Fibroblast of skin of right quadriceps (primary cell): ENCODE measurements around the gene PEX11B.

Experiments
- DNase-seq: peaks from one replicate; pipeline ENCODE4 v3.0.0-alpha.2; 2013

The PEX11B gene, protein sequence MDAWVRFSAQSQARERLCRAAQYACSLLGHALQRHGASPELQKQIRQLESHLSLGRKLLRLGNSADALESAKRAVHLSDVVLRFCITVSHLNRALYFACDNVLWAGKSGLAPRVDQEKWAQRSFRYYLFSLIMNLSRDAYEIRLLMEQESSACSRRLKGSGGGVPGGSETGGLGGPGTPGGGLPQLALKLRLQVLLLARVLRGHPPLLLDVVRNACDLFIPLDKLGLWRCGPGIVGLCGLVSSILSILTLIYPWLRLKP

DNA sequence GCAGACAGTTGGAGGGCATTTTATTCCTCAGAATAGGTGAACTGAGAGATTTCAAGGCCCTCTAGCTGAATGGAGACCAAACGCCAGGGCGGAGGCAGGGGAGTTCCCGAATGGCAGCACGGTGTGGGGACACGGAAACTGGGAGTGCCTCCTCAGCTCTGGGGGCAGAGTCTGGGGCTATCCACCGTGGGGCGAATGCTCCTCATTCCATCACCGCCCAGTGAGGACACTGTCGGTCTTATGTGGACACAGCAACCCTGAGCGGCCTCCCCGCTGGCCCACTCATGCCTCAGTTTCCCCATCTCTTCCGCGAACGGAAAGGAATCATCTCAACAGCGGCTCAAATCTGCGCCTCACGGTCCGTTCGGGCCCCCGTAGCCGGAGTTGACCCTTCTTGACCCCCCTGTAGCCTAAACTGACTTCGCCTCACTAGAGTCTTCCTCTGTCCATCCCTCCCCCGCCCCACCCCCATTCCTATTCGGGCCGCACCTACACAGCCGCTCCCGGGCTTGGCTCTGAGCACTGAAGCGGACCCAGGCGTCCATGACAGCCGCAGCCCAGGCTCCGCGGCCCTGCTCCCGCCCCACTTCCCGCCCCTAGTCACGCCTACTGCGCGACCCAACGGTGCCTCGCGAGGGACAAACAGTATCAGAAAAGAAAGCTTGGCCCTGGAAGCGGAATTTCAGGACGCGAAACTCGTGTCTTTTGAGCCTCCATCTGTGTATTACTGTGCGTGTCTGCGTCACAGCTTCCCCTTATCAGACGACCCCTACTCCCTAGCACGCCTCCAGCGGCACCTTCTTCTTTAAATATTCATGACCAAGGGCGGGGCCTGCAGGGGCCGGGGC lies at the start of gene PEX11B:
Gene PEX11B (minus strand): TSS at position 574 of the 848 bp plus-strand sequence. CDS start 29 bp downstream, at position 545.
- peak; percentile 88 for DNase-seq

DNA sequence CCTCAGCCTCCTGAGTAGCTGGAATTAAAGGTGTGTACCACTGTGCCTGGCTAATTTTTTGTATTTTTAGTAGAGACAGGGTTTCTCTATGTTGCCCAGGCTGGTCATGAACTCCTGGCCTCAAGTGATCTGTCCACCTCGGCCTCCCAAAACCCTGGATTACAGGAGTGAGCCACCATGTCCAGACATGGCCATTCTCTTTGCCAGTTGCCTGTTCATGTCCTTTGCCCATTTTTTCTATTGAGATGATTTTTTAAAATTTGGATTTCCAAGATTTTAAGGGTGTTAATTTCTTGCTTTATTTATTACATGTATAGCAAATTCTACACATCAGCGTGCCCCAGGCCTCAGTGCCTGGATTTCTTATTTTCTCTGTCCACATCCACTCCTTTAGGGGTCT lies 48.8 kb upstream of the PEX11B start:
- no peak for DNase-seq

DNA sequence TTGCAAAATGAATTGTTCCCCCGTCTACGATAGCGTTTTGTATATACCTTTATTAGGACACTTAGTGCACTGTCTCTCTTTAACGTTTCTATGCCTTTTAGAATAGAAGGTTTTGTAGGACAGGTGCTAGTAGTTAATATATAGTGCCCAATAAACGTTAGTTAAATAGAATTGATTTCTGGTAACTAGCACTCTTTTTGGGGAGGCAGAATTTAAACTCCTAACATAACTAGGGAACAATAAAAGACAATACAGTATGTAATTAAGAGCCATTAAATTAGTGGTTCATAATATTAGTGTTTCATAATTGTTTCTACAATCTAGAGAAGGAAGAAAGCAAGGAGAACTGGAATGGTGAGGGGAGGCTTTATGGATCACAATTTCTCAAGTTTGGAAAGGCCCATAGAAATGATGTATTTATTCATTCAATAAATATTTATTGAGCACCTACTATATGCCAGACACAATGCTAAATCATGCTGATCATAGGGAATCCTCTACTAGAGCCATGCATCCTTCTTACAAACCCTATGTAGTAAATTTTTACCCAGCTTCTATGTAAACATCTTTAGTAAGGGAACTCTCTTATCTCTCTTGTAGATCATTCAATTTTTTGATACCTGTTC lies 46.7 kb upstream of the PEX11B start:
- DNase-seq = no peak

DNA sequence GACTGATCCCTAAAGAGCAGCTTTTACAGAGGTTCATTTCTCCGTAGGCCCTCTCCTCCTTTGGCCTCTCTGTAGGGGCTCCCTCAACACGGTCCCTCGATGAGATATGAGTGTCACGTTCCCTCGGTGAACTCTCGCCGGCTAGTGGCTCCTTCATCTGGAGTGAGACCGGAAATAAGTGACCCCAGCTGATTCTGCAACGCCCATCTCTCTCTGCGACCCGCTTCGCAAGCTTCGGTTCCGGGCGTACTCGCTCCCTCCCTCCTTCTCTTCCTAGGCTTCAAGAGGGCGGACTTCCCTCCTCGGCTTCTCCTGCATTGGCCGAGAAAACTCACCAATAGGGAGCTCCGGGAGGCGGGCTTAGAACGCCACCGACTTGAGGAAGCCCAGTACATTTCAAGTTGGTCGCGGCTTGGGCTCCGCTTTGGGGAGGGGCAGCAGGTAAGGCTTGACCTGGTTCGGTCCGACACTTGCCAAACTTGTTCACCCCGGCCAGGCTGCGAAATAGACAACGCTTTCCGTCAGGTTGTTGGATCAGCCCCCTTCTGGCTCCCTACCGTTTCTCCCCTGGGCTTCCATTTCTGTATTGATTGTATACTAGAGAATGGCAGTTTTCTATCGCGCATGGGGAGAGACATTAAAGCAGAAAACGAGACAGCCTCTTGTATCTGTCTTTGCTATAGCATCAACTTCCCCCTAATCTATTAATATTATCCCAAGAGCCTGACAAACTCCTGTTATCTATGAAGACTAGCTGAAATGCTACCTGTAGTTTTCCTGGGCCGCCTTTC lies 46.0 kb upstream of the PEX11B start, which contains the start of the genes ANKRD34A and POLR3GL:
Gene ANKRD34A (minus strand): TSS at position 248 of the 791 bp plus-strand sequence. CDS start 2,816 bp downstream, outside the sequence.
Gene POLR3GL (plus strand): TSS at position 363 of the 791 bp plus-strand sequence. CDS start 10,176 bp downstream, outside the sequence.
- DNase-seq = peak; percentile 89

DNA sequence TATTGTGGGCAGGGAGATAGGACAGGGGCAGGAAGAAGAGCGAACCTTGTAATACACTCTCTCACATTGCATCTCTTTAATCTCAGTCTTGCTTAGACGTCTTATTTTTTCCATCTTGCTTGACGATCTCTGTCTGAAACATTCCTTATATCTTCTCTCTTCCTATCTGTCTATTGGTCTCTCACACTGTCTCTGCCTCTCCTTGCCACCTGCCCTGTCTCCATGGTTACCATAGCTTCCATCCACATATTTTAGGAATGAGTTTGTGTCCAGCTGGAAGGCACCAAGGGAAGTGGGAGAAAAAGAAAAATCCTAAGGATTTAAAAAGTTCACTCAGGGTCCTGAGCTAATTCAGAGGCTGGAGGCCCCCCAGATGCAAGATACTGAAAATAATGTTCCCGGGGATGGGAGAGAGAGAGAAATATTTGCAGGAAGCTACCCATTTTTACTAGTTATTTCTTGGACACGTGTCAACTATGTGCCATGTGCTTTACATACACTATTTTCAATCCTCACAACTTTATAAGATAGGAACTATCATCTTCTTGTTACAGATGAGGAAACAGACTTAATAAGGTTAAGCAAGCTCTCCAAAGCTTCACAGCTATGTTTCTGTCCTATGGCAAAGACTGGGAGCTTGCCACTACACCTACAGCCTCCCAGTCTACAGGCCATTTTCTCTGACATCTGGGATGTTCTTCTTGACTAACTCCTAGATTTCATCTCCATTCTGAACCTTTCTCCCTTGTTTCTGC lies 44.9 kb upstream of the PEX11B start:
- peak; percentile 81 for DNase-seq

DNA sequence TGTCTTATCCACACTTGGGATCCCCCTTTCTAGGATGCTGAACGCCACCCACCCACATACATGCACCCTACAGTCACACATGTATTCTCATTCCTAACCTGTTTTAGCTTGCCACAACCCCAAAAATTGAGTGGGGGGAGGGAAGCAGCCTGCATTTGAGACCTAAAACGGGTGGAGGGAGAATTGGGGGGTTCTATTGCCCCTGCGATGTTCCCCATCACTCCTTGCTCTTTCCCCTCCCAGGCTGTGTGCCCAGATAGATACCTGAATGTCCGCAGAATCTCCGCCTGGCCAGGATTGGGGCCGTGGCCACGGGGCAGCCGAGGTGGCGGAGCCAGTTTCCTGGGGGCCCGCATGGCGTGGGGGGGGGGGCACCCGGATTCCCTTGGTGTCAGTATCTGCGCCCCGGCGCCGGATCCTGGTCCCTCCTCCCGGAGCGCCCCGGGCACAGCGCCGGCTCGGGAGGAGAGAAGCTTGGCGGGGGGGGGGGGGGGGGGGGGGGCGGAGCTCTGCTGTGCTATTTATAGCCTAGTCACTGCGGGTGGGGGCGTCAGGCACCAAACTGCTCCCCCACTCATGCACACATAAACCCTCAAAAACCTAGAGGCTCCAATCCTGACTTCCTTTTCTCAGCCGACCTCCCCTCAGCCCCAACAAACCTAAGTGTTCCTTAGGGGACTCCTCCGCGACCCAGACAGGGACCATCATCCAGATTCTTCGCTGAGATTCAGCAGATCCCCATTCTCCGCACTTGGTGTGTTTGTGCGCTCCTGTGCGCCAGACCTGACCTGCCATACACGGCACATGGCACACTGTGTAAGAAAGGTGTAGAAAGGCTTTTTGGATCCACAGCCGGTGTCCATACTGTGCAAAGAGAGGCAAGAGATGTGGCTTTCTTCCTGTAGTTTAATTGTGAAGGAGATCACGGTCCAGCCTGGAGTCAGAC lies 43.9 kb upstream of the PEX11B start:
- peak; percentile 28 for DNase-seq

DNA sequence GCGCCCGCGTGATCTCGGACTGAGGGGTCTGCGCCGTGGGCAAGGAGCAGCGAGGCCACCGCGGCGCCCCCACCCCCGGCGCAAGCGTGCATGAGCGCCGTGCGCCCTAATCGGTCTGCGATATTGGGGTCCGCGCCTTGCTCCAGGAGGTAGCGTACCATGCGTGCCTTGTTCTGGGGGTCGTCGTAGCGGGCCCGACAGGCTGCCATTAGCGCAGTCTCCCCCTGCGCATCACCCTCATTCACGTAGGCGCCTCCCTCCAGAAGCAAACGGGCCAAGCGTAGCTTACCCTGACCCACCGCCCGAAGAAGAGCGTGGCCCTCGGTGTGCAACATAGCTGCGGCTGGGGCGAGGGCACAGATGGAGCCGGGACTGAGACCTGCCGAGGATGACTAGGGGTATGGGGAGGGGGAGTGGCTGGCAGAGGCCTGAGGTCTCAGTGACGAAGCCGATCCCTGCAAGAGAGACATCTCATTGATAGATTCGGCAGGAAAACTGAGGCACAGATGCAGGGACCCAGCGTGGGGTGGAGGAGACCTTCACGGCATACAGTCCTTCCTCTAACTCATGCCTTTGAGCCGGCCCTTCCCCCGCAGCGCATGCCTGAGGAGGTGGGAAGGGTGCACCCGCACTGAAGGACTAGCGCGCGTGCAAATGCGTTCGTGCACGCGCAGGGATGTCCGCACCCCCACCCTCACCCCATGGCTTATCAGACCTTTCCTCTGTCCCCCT lies 43.1 kb upstream of the PEX11B start:
- DNase-seq = no peak

DNA sequence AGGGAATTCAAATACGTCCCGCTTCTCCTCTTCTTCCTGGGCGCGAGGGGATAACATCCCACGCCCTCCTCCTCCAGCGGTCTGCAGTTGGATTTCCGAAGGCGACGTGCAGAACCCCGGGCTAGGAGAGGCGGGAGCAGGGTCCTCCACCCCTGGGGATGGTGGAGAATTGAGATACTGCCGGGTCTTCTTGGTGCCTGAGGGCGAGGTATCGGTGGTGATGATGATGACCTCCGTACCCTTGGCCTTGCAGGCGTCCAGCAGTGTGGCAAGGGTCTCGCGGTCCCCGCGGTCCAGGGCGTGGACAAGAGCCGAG lies 42.5 kb upstream of the PEX11B start:
- DNase-seq = no peak

DNA sequence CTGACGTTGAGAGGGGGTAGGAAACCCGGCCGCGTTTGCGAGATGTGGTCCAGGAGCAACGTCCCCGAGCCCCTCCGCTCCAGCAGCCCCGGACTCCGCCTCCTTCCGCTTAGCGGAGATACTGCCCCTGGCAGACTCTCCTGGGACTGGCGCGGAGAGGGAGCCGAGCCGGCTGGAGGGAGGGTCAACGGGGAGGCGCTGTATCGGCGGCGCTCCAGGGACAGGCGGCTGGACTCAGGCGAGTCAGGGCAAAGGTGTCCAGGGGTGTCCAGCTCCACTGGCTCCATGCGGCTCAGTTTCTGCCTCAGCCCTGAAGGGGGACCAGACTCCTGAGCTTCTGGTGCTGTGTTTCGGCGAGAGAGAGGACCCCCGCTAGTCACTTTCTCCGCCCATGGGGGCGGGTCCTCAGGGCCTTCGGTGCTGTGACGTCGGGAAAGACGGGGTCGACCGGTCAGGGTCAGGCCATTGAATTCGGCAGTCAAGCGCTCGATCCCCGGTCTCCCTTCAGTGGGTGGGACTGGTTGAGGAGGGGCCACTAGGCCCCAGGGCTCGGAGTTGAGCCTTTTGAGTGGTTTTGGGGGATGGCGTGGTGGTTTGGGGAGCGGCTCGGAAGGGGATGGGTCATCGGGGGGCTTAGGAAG lies 42.1 kb upstream of the PEX11B start:
- peak; percentile 52 for DNase-seq

DNA sequence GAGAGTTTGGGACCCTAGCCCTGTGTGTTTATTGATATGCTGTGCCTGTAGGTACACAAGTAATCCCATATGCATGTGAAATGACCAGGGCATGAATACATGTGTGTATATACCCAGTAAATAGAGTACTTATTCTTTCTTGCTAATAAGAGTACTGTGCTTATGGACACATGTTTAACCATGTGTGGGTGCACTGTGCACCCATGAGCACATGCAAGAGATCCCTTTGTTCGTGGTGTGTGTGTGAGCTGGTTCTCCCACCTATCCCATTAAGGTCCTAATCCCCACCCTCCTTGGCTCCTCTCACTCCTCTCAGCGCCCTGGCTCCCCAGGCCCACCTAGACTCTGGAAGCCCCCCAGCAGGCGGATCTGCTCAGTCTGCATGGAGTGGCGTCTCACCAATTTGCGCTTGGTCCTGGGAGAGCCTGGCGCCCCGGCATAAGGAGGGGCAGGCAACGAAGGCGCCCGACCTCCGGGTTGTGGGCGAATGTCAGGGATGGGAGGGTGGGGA lies 41.5 kb upstream of the PEX11B start:
- DNase-seq = no peak

DNA sequence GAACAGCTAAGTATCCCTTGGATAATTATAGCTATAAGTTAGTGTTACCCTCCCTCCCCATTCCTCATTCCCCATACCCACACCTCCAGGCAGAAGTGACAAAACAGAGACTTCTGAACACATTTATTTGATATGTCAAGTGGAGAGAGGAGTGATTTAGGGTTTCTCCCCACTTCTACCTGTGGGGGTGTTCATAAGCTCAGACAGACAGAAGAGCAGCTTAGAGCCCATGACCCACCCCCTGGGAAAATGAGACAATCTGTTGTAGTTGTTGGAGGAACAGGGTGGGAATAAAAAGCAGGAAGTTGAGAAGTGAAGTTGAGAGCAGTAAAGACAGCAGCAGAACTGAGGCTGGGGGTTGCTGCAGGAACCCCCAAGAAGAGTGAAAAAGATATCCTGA lies 40.8 kb upstream of the PEX11B start:
- DNase-seq = no peak

DNA sequence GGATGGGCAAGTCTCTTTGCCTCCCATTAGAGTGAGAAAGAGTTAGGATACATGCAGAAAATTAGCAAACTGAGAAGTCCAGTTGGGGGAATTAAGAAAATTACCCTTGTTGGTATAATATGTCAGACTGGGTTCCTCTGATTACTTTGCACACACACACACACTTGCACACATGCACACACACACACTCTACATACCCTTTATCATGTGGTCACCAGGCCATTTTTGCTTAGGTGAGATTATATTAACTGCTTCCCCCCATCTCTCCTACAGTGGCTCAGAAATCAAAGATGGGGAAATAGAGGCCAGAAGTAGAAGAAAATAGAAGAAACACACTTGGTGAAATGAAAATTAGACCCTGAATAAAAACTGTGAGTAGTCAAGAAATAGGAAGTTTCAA lies 40.2 kb upstream of the PEX11B start:
- DNase-seq = no peak

DNA sequence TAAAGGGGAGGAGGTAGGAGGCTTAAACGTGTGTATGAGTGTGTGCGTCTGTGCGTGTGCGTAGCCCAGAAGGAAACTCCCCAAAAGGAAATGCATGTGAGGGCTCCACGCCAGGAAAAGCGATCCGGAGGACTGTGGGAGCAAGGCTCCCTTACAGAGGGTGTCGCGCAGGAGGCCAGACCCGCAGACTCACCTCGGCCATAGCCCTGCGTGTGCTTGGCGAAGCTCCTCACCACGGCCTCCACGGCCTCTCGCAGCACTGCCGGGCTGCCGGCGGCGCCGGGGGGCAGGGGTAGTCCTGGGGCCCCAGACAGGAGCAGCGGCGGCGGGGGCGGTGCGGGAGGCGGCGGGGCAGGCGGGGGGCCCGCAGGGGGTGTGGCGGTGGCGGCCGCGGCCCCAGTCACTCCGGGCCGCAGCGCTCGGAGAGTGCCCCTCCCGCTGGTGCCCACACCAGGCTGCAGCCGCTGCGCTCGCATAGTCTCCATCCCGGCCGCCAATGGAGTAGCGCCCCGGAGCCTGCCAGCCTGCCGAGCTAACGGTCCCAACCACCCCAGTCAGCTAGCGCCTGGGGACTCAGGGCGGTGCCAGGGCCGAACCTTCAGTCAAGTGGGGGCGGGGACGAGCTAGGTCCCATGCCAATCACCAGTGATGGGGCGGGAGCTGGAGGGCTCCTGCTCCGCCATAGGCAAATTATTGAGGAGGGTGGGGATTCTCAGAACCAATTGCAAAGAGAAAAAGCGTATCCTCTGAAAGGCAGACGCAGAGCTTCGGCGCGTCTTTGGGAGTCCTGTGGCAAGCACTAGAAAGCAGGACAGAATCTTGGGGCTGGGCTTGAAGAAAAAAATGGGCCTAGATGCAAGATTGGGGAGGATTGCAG lies 39.2 kb upstream of the PEX11B start, which contains the start of gene LIX1L:
Gene LIX1L (minus strand): TSS at position 575 of the 877 bp plus-strand sequence. CDS start 90 bp downstream, at position 485.
- DNase-seq = peak; percentile 97

DNA sequence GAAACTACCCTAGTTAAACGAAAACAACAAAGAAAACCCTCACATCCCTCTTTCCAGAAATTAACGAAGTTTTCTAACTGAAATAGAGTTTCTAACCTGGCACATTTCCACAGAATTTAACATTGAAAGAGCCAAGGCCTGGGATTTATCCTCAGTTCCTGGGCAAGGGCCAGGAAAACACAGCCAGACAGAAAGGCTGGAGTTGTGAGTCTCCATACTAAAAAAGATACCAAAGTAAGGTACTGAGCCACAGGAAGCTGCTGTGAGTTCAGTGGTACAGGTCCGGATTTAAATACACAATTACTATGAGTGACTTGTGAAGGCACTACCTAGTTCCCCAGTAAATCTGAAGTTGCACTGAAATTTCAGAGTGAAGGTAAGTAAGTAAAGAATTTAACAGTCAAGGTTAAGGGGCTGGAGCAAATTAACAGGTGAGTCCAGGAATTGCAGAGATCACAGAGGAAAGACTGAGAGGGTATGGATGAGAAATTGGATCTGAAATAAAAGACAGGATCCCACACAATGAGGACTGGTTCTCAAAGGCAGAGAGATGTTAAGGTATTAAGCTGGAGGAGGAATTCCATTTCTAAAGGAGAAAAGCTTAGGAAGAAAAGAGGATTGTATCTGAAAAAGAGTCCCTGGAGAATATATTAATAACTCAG lies 38.4 kb upstream of the PEX11B start:
- peak; percentile 43 for DNase-seq

DNA sequence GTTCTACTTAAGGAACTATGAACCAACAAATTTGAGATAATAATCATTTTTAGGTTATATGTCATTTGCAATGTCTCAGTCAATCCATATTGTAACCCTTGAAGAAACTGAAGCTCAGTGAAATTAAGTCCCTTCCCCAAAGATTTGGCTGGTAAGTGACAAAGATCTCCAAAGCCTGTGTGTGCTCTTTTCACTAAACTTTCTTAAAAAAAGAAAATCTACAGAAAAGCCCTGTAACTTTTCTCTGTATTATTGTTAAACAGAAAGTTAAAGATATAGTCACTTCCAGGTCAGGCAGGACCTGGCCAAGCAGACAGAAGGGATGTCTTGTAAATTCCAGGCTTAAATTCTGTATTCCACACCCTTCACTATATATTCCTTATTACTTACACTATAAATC lies 37.8 kb upstream of the PEX11B start:
- DNase-seq = no peak

DNA sequence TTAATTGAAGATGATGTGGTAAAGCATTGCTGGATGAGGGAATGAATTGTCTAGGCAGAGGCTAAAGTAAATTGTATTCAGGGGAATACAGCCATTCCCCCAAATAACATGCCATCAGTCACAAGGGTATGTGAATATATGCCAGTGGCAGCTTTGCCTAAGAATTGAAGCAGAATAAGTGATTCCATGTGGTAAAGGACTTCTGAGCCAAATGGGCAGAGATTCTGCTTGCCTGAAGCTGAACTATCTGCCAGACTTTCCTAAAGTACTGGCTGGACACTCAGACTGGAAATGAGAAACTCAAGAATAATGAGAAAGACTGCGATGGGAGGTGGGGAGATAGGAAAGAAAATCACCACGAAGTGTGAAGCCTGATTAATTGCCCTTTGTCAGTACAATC lies 36.9 kb upstream of the PEX11B start:
- no peak for DNase-seq

DNA sequence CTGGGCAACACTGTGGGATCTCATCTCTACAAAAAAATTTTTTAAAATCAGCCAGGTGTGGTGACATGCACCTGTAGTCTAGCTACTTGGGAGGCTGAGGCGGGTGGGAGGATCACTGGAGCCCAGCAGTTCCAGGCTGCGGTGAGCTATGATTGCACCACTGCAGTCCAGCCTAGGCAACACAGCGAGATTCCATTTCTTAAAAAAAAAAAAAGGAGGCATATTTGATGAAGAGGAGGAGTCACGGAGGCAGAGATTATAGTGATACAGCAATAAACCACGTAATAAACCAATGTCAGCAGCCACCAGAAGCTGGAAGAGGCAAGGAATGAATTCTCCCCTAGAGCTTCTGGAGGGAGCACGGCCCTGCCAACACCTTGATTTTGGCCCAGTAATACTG lies 35.3 kb upstream of the PEX11B start:
- DNase-seq = no peak

DNA sequence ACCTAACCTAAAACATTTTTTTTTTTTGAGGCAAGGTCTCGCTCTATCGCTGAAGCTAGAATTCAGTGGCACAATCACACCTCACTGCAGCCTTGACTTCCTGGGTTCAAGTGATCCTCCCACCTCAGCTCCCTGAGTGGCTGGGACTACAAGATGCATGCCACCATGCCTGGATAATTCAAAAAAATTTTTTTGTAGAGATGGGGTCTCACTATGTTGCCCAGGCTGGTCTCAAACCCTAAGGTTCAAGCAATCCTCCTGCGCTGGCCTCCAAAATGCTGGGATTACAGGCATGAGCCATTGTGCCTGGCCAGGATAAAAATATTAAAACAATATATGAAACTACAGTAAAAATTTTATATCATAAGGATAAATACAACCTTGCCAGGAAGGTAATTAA lies 34.4 kb upstream of the PEX11B start:
- no peak for DNase-seq
